ENCODE data around the gene SLC39A2.

Gene SLC39A2

DNA sequence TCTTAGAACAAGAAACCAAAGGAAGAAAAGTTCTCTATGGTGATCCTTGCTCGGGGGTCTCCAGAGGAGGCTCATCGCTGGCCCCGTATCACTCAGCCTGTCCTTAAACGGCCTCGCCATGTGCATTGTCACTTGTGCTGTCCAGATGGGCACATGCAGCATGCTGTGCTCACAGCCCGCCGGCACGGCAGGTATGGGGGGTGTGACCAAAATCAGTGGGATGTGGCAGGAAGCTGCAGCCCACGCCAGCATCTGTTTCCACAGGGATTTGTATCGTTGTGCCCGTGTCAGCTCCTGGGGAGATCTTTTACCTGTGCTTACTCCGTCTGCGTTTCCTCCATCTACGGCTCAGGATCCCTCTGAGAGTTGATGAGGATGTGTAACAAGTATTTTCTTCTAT is 2.6 kb upstream of the SLC39A2 start:
- POLR2A ChIA-PET, result no interaction called here
- no peaks in the 10 kb centered on the region for H3K9me3 ChIP-seq (ENCODE audit: control extremely low read depth in 1 of 5, control insufficient read depth in 4 of 5, insufficient read depth in 2 of 5, low read depth in 1 of 5, low read length in 4 of 5)
- H3K4me3 ChIP-seq (ENCODE audit: control insufficient read depth in 1 of 7, extremely low read depth in 1 of 7, insufficient read depth in 4 of 7, low read depth in 2 of 7, low read length in 6 of 7), result no peak overlapping the region
- H3K27me3 ChIP-seq (replicated peaks in 2 of 5; ENCODE audit: control insufficient read depth in 4 of 5, insufficient read depth in 5 of 5, low read length in 4 of 5), result no peaks in the 10 kb centered on the region
- no peak overlapping the region for H3K27ac ChIP-seq (ENCODE audit: insufficient read depth in 1 of 2, low read depth in 1 of 2, low read length in 2 of 2, poor library complexity in 1 of 2, severe bottlenecking in 2 of 2)
- CTCF ChIA-PET, result interaction anchor here (0.7 to 10.6 kb wide), 8 partner anchors 9 to 71 kb away, joined by 3 to 109 read pairs (median 4); no protein-coding TSS in a partner anchor
- peaks cover 0 to 4% (median 0%) of the 10 kb centered on the region in 4 experiments for H3K4me1 ChIP-seq (ENCODE audit: control extremely low read depth in 1 of 4, control insufficient read depth in 4 of 4, insufficient read depth in 4 of 4, low read length in 3 of 4)
- H3K36me3 ChIP-seq (ENCODE audit: control insufficient read depth in 4 of 4, insufficient read depth in 4 of 4, low read length in 3 of 4), result peaks cover 22 to 58% (median 39%) of the 10 kb centered on the region in 4 experiments
- DNase-seq, result no peak
- 97% methylated on average over 14 of the region's 14 CpGs for WGBS (ENCODE audit: insufficient coverage)

DNA sequence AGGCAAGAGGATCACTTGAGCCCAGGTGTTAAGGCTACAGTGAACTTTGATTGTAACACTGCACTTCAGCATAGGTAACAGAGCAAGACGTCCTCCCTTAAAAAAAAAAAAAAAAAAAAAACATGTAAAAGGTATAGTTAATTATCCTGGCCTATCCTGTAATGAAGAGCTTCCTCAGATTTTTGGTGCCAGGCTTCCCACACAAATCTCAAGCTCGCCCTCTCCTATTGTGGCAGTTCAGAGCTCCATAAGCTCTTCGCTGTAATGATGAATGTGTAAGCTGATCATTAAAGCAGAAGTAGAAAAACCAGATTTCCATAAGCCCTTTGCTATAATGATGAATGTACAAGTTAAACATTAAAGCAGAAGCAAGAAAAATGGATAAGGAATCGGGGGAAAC is 2.0 kb upstream of the SLC39A2 start:
- ChIA-PET POLR2A (no interaction called here), CTCF (interaction anchor here (0.6 to 10.6 kb wide), 10 partner anchors 9 to 174 kb away, joined by 3 to 109 read pairs (median 4); partner anchors contain the start of gene TMEM253)
- no CpG with 5 or more reads among the region's 4 CpGs for WGBS (ENCODE audit: insufficient coverage)
- H3K4me1 ChIP-seq (ENCODE audit: control extremely low read depth in 1 of 4, control insufficient read depth in 4 of 4, insufficient read depth in 4 of 4, low read length in 3 of 4), result no peaks in the 10 kb centered on the region
- H3K9me3 ChIP-seq (ENCODE audit: control extremely low read depth in 1 of 5, control insufficient read depth in 4 of 5, insufficient read depth in 2 of 5, low read depth in 1 of 5, low read length in 4 of 5), result no peaks in the 10 kb centered on the region
- H3K27ac ChIP-seq (ENCODE audit: insufficient read depth in 1 of 2, low read depth in 1 of 2, low read length in 2 of 2, poor library complexity in 1 of 2, severe bottlenecking in 2 of 2), result no peak overlapping the region
- no peak overlapping the region for H3K4me3 ChIP-seq (ENCODE audit: control insufficient read depth in 1 of 7, extremely low read depth in 1 of 7, insufficient read depth in 4 of 7, low read depth in 2 of 7, low read length in 6 of 7)
- H3K27me3 ChIP-seq (replicated peaks in 2 of 5; ENCODE audit: control insufficient read depth in 4 of 5, insufficient read depth in 5 of 5, low read length in 4 of 5), result no peaks in the 10 kb centered on the region
- H3K36me3 ChIP-seq (ENCODE audit: control insufficient read depth in 4 of 4, insufficient read depth in 4 of 4, low read length in 3 of 4), result peaks cover 18 to 52% (median 38%) of the 10 kb centered on the region in 4 experiments
- no peak for DNase-seq

- DNase-seq, result no peak
- H3K27ac ChIP-seq (ENCODE audit: insufficient read depth in 1 of 2, low read depth in 1 of 2, low read length in 2 of 2, poor library complexity in 1 of 2, severe bottlenecking in 2 of 2), result no peak overlapping the region
- no peak overlapping the region for H3K4me3 ChIP-seq (ENCODE audit: control insufficient read depth in 1 of 7, extremely low read depth in 1 of 7, insufficient read depth in 4 of 7, low read depth in 2 of 7, low read length in 6 of 7)
- ChIA-PET POLR2A (no interaction called here), CTCF (interaction anchor here (0.6 to 10.6 kb wide), 9 partner anchors 8 to 174 kb away, joined by 3 to 109 read pairs (median 4); partner anchors contain the start of gene TMEM253)
- peaks cover 18 to 48% (median 34%) of the 10 kb centered on the region in 4 experiments for H3K36me3 ChIP-seq (ENCODE audit: control insufficient read depth in 4 of 4, insufficient read depth in 4 of 4, low read length in 3 of 4)
- H3K27me3 ChIP-seq (replicated peaks in 2 of 5; ENCODE audit: control insufficient read depth in 4 of 5, insufficient read depth in 5 of 5, low read length in 4 of 5), result no peaks in the 10 kb centered on the region
- WGBS (ENCODE audit: insufficient coverage), result 83% methylated on average over 4 of the region's 6 CpGs
- H3K9me3 ChIP-seq (ENCODE audit: control extremely low read depth in 1 of 5, control insufficient read depth in 4 of 5, insufficient read depth in 2 of 5, low read depth in 1 of 5, low read length in 4 of 5), result no peaks in the 10 kb centered on the region
- H3K4me1 ChIP-seq (ENCODE audit: control extremely low read depth in 1 of 4, control insufficient read depth in 4 of 4, insufficient read depth in 4 of 4, low read length in 3 of 4), result no peaks in the 10 kb centered on the region
These were observed 1.5 kb upstream of the SLC39A2 start for GRCh38 chr14:20997564-20997963.

GRCh38 chr14:20998139-20998538 is 954 bp upstream of the SLC39A2 start:
- Histone ChIP-seq H3K36me3 (ENCODE audit: control insufficient read depth in 4 of 4, insufficient read depth in 4 of 4, low read length in 3 of 4) (peaks cover 13 to 43% (median 30%) of the 10 kb centered on the region in 4 experiments), H3K27ac (ENCODE audit: insufficient read depth in 1 of 2, low read depth in 1 of 2, low read length in 2 of 2, poor library complexity in 1 of 2, severe bottlenecking in 2 of 2) (no peak overlapping the region), H3K4me3 (ENCODE audit: control insufficient read depth in 1 of 7, extremely low read depth in 1 of 7, insufficient read depth in 4 of 7, low read depth in 2 of 7, low read length in 6 of 7) (no peak overlapping the region), H3K27me3 (replicated peaks in 2 of 5; ENCODE audit: control insufficient read depth in 4 of 5, insufficient read depth in 5 of 5, low read length in 4 of 5) (no peaks in the 10 kb centered on the region), H3K4me1 (ENCODE audit: control extremely low read depth in 1 of 4, control insufficient read depth in 4 of 4, insufficient read depth in 4 of 4, low read length in 3 of 4) (no peaks in the 10 kb centered on the region), H3K9me3 (ENCODE audit: control extremely low read depth in 1 of 5, control insufficient read depth in 4 of 5, insufficient read depth in 2 of 5, low read depth in 1 of 5, low read length in 4 of 5) (no peaks in the 10 kb centered on the region)
- 92% methylated on average over 1 of the region's 3 CpGs for WGBS (ENCODE audit: insufficient coverage)
- ChIA-PET POLR2A (no interaction called here), CTCF (interaction anchor here (0.7 to 10.6 kb wide), 8 partner anchors 11 to 112 kb away, joined by 3 to 109 read pairs (median 3); no protein-coding TSS in a partner anchor)
- DNase-seq, result no peak

DNA sequence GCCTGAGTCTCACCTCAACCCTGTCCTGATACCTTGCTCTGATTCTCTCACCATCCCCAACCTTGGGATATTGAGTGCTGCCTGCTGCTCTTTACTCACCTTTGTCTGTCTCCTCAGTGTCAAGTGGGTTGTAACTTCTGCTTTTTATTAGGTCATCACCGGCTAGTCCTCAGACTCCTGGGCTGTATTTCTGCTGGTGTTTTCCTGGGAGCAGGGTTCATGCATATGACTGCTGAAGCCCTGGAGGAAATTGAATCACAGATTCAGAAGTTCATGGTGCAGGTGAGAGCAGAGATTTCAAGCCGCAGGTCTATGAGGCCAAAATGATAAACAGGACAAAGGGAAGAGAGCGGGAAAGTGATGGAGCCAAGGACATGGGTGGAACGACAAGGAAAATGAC is 498 bp downstream of the SLC39A2 start:
- WGBS (ENCODE audit: insufficient coverage), result 85% methylated on average over 4 of the region's 4 CpGs
- H3K9me3 ChIP-seq (ENCODE audit: control extremely low read depth in 1 of 5, control insufficient read depth in 4 of 5, insufficient read depth in 2 of 5, low read depth in 1 of 5, low read length in 4 of 5), result no peaks in the 10 kb centered on the region
- H3K36me3 ChIP-seq (ENCODE audit: control insufficient read depth in 4 of 4, insufficient read depth in 4 of 4, low read length in 3 of 4), result peaks cover 10 to 30% (median 24%) of the 10 kb centered on the region in 4 experiments
- CTCF ChIA-PET, result interaction anchor here (1.7 to 10.6 kb wide), 2 partner anchors 10 to 17 kb away, joined by 4 to 109 read pairs; partner anchors contain the start of gene METTL17
- no peaks in the 10 kb centered on the region for H3K27me3 ChIP-seq (replicated peaks in 2 of 5; ENCODE audit: control insufficient read depth in 4 of 5, insufficient read depth in 5 of 5, low read length in 4 of 5)
- no peak overlapping the region for H3K27ac ChIP-seq (ENCODE audit: insufficient read depth in 1 of 2, low read depth in 1 of 2, low read length in 2 of 2, poor library complexity in 1 of 2, severe bottlenecking in 2 of 2)
- POLR2A ChIA-PET, result no interaction called here
- DNase-seq, result no peak
- no peak overlapping the region for H3K4me3 ChIP-seq (ENCODE audit: control insufficient read depth in 1 of 7, extremely low read depth in 1 of 7, insufficient read depth in 4 of 7, low read depth in 2 of 7, low read length in 6 of 7)
- H3K4me1 ChIP-seq (ENCODE audit: control extremely low read depth in 1 of 4, control insufficient read depth in 4 of 4, insufficient read depth in 4 of 4, low read length in 3 of 4), result no peaks in the 10 kb centered on the region

DNA sequence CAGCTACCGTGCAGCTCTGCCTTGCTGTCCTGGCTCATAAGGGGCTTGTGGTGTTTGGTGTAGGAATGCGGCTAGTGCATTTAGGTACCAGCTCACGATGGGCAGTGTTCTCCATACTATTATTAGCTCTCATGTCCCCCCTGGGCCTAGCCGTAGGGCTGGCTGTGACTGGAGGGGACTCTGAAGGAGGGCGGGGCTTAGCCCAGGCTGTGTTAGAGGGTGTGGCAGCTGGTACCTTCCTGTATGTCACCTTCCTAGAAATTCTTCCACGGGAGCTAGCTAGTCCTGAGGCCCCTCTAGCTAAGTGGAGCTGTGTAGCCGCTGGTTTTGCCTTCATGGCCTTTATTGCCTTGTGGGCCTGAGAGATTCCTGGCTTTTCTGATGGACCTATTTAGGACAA is 2.1 kb downstream of the SLC39A2 start:
- ChIA-PET CTCF (interaction anchor here (0.6 to 10.6 kb wide), 8 partner anchors 13 to 254 kb away, joined by 3 to 109 read pairs (median 4); no protein-coding TSS in a partner anchor), POLR2A (no interaction called here)
- H3K27me3 ChIP-seq (replicated peaks in 2 of 5; ENCODE audit: control insufficient read depth in 4 of 5, insufficient read depth in 5 of 5, low read length in 4 of 5), result no peaks in the 10 kb centered on the region
- H3K4me1 ChIP-seq (ENCODE audit: control extremely low read depth in 1 of 4, control insufficient read depth in 4 of 4, insufficient read depth in 4 of 4, low read length in 3 of 4), result no peaks in the 10 kb centered on the region
- H3K36me3 ChIP-seq (ENCODE audit: control insufficient read depth in 4 of 4, insufficient read depth in 4 of 4, low read length in 3 of 4), result peaks cover 1 to 14% (median 8%) of the 10 kb centered on the region in 4 experiments
- no peak overlapping the region for H3K27ac ChIP-seq (ENCODE audit: insufficient read depth in 1 of 2, low read depth in 1 of 2, low read length in 2 of 2, poor library complexity in 1 of 2, severe bottlenecking in 2 of 2)
- DNase-seq, result no peak
- no peak overlapping the region for H3K4me3 ChIP-seq (ENCODE audit: control insufficient read depth in 1 of 7, extremely low read depth in 1 of 7, insufficient read depth in 4 of 7, low read depth in 2 of 7, low read length in 6 of 7)
- whole genome bisulfite sequencing (ENCODE audit: insufficient coverage), result 87% methylated on average over 4 of the region's 7 CpGs
- H3K9me3 ChIP-seq (ENCODE audit: control extremely low read depth in 1 of 5, control insufficient read depth in 4 of 5, insufficient read depth in 2 of 5, low read depth in 1 of 5, low read length in 4 of 5), result no peaks in the 10 kb centered on the region

DNA sequence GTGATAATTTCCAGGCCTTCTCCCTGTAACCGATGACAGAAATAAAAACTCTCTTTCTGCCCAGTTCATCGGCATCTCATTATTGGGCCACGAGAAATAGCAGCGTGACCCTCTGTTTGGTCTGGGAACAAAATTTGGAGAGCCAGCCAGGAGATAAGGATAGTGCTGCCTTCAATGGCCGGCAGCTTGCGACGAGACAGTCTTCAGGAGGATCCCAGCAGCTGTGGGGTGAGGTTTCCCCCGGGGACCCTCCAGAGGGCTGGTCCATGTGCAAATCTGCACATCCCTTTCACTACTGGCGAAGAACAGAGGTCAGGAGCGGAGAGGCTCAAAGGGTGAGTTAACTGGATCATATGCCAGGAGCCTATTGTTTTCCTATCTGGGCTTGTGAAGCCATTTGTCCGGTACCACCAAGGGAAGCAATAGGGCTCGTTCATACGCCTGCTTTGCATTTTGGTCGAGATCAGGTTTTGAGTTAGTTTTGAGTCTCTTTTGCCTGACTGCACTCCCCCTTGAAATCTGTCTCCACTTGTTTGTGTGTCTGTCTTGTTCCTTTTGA is 4.8 kb downstream of the SLC39A2 start:
- H3K27ac ChIP-seq (ENCODE audit: insufficient read depth in 1 of 2, low read depth in 1 of 2, low read length in 2 of 2, poor library complexity in 1 of 2, severe bottlenecking in 2 of 2), result no peak overlapping the region
- H3K27me3 ChIP-seq (replicated peaks in 2 of 5; ENCODE audit: control insufficient read depth in 4 of 5, insufficient read depth in 5 of 5, low read length in 4 of 5), result no peaks in the 10 kb centered on the region
- ChIA-PET POLR2A (no interaction called here), CTCF (interaction anchor here (1.1 to 10.6 kb wide), 6 partner anchors 9 to 90 kb away, joined by 3 to 109 read pairs (median 6); no protein-coding TSS in a partner anchor)
- no peaks in the 10 kb centered on the region for H3K36me3 ChIP-seq (ENCODE audit: control insufficient read depth in 4 of 4, insufficient read depth in 4 of 4, low read length in 3 of 4)
- DNase-seq, result no peak
- WGBS (ENCODE audit: insufficient coverage), result 98% methylated on average over 13 of the region's 14 CpGs
- no peak overlapping the region for H3K4me3 ChIP-seq (ENCODE audit: control insufficient read depth in 1 of 7, extremely low read depth in 1 of 7, insufficient read depth in 4 of 7, low read depth in 2 of 7, low read length in 6 of 7)
- no peaks in the 10 kb centered on the region for H3K9me3 ChIP-seq (ENCODE audit: control extremely low read depth in 1 of 5, control insufficient read depth in 4 of 5, insufficient read depth in 2 of 5, low read depth in 1 of 5, low read length in 4 of 5)
- H3K4me1 ChIP-seq (ENCODE audit: control extremely low read depth in 1 of 4, control insufficient read depth in 4 of 4, insufficient read depth in 4 of 4, low read length in 3 of 4), result no peaks in the 10 kb centered on the region
